ENCODE results near the gene ZNF319.

DNA sequence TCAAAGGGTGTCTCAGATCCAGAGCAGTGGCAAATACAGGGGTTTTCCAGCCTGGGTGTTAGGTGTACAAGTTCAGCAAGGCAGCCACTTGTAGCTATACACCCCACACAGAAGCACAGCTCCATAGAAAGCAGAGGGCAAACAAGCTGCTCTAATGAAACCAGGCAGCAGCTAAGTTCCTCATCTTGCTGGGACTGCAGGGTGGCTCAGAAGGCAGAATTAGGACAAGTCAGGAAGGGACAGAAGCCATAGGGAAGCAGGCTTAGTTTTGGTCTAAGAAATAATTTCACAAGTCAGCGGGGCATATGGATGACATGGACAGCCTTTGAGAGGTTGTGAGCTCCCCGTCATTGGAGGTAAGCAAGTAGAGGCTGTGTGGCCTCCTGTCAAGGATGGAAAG lies 53.2 kb downstream of the ZNF319 start:
- TF ChIP-seq, protein P1, sequence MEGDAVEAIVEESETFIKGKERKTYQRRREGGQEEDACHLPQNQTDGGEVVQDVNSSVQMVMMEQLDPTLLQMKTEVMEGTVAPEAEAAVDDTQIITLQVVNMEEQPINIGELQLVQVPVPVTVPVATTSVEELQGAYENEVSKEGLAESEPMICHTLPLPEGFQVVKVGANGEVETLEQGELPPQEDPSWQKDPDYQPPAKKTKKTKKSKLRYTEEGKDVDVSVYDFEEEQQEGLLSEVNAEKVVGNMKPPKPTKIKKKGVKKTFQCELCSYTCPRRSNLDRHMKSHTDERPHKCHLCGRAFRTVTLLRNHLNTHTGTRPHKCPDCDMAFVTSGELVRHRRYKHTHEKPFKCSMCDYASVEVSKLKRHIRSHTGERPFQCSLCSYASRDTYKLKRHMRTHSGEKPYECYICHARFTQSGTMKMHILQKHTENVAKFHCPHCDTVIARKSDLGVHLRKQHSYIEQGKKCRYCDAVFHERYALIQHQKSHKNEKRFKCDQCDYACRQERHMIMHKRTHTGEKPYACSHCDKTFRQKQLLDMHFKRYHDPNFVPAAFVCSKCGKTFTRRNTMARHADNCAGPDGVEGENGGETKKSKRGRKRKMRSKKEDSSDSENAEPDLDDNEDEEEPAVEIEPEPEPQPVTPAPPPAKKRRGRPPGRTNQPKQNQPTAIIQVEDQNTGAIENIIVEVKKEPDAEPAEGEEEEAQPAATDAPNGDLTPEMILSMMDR (IDR thresholded peaks at IDR 0.05), result no peak
- TF ChIP-seq POLR2A (IDR thresholded peaks at IDR 0.05), result no peak
